ENCODE results near the gene PDZD7.

DNA sequence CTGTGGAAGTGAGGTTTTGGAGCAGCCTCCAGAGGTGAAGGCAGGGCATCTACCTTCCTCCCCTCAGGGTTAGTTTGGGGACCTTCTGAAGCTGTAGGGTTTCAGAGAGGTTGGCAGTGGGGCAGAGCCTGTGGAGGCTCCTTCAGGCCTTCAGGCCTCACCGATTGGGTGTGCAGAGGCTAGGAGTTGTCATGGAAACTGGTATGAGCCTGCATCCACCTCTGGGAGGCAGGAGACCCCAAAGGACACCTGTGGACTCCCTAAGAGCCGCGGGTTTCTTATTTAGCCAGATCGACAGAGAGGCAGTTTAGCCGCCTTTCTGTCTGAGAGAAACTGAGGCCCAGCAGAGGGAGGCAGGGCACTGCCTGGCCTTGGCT is 29.3 kb downstream of the PDZD7 start:
- TF ChIP-seq, protein P1, sequence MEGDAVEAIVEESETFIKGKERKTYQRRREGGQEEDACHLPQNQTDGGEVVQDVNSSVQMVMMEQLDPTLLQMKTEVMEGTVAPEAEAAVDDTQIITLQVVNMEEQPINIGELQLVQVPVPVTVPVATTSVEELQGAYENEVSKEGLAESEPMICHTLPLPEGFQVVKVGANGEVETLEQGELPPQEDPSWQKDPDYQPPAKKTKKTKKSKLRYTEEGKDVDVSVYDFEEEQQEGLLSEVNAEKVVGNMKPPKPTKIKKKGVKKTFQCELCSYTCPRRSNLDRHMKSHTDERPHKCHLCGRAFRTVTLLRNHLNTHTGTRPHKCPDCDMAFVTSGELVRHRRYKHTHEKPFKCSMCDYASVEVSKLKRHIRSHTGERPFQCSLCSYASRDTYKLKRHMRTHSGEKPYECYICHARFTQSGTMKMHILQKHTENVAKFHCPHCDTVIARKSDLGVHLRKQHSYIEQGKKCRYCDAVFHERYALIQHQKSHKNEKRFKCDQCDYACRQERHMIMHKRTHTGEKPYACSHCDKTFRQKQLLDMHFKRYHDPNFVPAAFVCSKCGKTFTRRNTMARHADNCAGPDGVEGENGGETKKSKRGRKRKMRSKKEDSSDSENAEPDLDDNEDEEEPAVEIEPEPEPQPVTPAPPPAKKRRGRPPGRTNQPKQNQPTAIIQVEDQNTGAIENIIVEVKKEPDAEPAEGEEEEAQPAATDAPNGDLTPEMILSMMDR (IDR thresholded peaks at IDR 0.05), result no peak
- TF ChIP-seq POLR2AphosphoS5 (IDR thresholded peaks at IDR 0.05), result no peak
- TF ChIP-seq POLR2A (IDR thresholded peaks at IDR 0.05), result no peak

Measured in stomach (tissue), 4 donors.